HepG2 (cell line): ENCODE data around the gene NOPCHAP1. TPM values are rescaled to one million over a fixed set of nuclear protein-coding genes. Genes with fewer than 3 reads are reported as not detected.

Source experiments
- AHR ChIP-seq: IDR thresholded peaks from 2 replicates; pipeline ENCODE4 v1.6.1; 2018; ENCODE audit warnings: missing genetic modification reagents, missing compliant biosample characterization
- BHLHE40 ChIP-seq: IDR thresholded peaks from 2 replicates; pipeline ENCODE4 v1.6.1; 2011; ENCODE audit warnings: low read length, improper control_type of control experiment
- FOXP1 ChIP-seq, 2 experiments: fragments of 450-650 bp in 1 of 2; IDR thresholded peaks; 2 replicates each; pipeline ENCODE4 v1.6.1; 2017 to 2018; ENCODE audit warnings: antibody characterized with exemption in 1 of 2
- HDAC1 ChIP-seq: sonication (generic); formaldehyde crosslinking; IDR thresholded peaks from 2 replicates; pipeline ENCODE4 v1.5.1; 2020; ENCODE audit warnings: mild to moderate bottlenecking, missing genetic modification reagents
- HOXA3 ChIP-seq: sonication (generic); formaldehyde crosslinking; IDR thresholded peaks from 2 replicates; pipeline ENCODE4 v1.5.0; 2020; ENCODE audit warnings: missing genetic modification reagents
- HOXD1 ChIP-seq: sonication (generic); formaldehyde crosslinking; IDR thresholded peaks from 2 replicates; pipeline ENCODE4 v1.5.0; 2020; ENCODE audit warnings: missing genetic modification reagents
- MAFF ChIP-seq: IDR thresholded peaks from 2 replicates; pipeline ENCODE4 v1.6.1; 2011; ENCODE audit warnings: low read depth, low read length, improper control_type of control experiment
- MAFG ChIP-seq: sonication (generic); formaldehyde crosslinking; IDR thresholded peaks from 2 replicates; pipeline ENCODE4 v1.5.1; 2020; ENCODE audit warnings: mild to moderate bottlenecking, missing genetic modification reagents
- REXO4 ChIP-seq: sonication (generic); formaldehyde crosslinking; IDR thresholded peaks from 2 replicates; pipeline ENCODE4 v1.8.0; 2022; ENCODE audit warnings: missing genetic modification reagents, mild to moderate bottlenecking, borderline replicate concordance
- SAFB2 ChIP-seq: sonication (generic); formaldehyde crosslinking; IDR thresholded peaks from 2 replicates; pipeline ENCODE4 v1.5.1; 2020; ENCODE audit warnings: missing genetic modification reagents, low read depth, mild to moderate bottlenecking, borderline replicate concordance
- SALL2 ChIP-seq: sonication (generic); formaldehyde crosslinking; IDR thresholded peaks from 2 replicates; pipeline ENCODE4 v1.8.1; 2023; ENCODE audit warnings: mild to moderate bottlenecking, missing genetic modification reagents, inconsistent platforms
- ZNF605 ChIP-seq: sonication (generic); formaldehyde crosslinking; IDR thresholded peaks from 2 replicates; pipeline ENCODE4 v1.8.0; 2022; ENCODE audit warnings: mild to moderate bottlenecking, missing genetic modification reagents
- ZNF644 ChIP-seq: IDR thresholded peaks from 2 replicates; pipeline ENCODE4 v1.6.1; 2016; ENCODE audit warnings: low read depth
- ZNF782 ChIP-seq: sonication (generic); formaldehyde crosslinking; IDR thresholded peaks from 2 replicates; pipeline ENCODE4 v1.4.0; 2020; ENCODE audit warnings: missing genetic modification reagents, mild to moderate bottlenecking, borderline replicate concordance
- polyA plus RNA-seq, 8 experiments: library from polyadenylated mRNA; depleted of rRNA in 3 of 8; stranded (reverse) in 7 of 8; unstranded in 1 of 8; fragments of >200 nt; fragmentation: Illumina TruSeq in 4 of 8; extraction: Trizol in 4 of 8; gene quantifications; 2 replicates each; pipeline versions ENCODE4 v1.2.1 to v1.2.3, GENCODE V29; 2011 to 2016; ENCODE audit warnings: low read depth in 4 of 8, missing spikeins in 1 of 8, mixed read lengths in 1 of 8; ENCODE audit not compliant: insufficient read depth in 1 of 8
- total RNA-seq, 5 experiments: library from RNA; depleted of rRNA; stranded (reverse); fragments of >200 nt; fragmentation: Illumina TruSeq; extraction: Trizol; gene quantifications; 2 replicates each; pipeline ENCODE4 v1.2.3, GENCODE V29; 2016; ENCODE audit warnings: low read depth in 1 of 5
- TF ChIP-seq, protein P1 (sequence below): IDR thresholded peaks from 2 replicates; pipeline ENCODE4 v1.6.1; 2016; ENCODE audit warnings: mild to moderate bottlenecking
- TF ChIP-seq, protein P2 (sequence below): sonication (generic); formaldehyde crosslinking; IDR thresholded peaks from 2 replicates; pipeline ENCODE4 v1.5.0; 2020; ENCODE audit warnings: mild to moderate bottlenecking, missing genetic modification reagents
- TF ChIP-seq, protein P3 (sequence below): sonication (generic); formaldehyde crosslinking; IDR thresholded peaks from 2 replicates; pipeline ENCODE4 v1.5.0; 2020; ENCODE audit warnings: missing genetic modification reagents, mild to moderate bottlenecking, borderline replicate concordance
- TF ChIP-seq, protein P4 (sequence below): sonication (generic); formaldehyde crosslinking; IDR thresholded peaks from 2 replicates; pipeline ENCODE4 v1.8.1; 2023; ENCODE audit warnings: missing genetic modification reagents, inconsistent platforms, borderline replicate concordance
- TF ChIP-seq, protein P5 (sequence below): fragments of 450-650 bp; IDR thresholded peaks from 2 replicates; pipeline ENCODE4 v1.6.1; 2016
- TF ChIP-seq, protein P6 (sequence below): IDR thresholded peaks from 2 replicates; pipeline ENCODE4 v1.6.1; 2016; ENCODE audit warnings: low read depth, borderline replicate concordance

NOPCHAP1 gene
- total and polyA plus RNA-seq, 2 of the 13 experiments (the other 11 are each of a cell fraction or from before 2014, with no cell fraction given) = 5.7 to 38.1 TPM

DNA sequence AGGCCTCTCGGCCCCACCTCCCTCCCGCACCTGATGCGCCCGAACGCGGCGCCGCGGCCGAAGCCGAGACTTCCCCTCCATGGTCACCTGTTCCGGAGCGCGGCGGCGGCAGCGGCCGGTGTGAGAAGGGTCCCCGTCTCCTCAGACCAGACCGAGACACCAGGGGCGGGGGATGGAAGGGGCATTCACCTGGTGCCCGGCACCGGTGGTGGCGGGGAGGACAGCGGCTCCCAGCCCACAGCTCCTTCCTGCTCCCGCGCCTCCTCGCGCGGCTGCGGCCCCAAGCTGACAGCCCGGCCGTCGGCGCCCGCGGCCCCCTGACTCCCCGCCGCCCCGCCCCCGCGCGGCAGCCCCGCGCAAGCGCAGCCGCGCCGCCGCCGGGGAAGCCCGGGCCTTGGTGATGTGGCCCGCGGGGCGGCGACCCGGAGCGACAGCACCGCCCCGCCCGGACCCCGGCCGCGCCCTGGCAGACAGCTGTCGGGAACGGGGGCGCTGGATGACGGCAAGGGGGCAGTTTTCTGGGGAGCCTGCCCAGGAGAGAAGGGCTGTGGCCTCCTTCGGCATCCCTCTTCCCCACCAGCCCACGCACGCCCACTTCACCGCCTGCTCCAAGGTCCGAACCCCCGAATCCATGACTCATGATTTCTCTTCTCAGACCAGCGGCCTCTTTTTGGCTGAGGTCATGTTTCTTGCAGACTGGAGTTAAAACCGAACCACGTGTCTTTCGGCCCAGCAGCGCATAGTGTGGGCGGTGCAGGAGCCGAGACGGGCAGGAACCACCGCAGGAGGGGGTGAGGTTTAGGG lies 27.9 kb upstream of the NOPCHAP1 start, which contains the start of gene SLC41A2 (continued):
- TF ChIP-seq, protein P1, sequence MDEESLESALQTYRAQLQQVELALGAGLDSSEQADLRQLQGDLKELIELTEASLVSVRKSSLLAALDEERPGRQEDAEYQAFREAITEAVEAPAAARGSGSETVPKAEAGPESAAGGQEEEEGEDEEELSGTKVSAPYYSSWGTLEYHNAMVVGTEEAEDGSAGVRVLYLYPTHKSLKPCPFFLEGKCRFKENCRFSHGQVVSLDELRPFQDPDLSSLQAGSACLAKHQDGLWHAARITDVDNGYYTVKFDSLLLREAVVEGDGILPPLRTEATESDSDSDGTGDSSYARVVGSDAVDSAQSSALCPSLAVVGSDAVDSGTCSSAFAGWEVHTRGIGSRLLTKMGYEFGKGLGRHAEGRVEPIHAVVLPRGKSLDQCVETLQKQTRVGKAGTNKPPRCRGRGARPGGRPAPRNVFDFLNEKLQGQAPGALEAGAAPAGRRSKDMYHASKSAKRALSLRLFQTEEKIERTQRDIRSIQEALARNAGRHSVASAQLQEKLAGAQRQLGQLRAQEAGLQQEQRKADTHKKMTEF (CRISPR knock-in tag) = 0 out of 2 replicates have a peak, but pooled peaks have one; percentile 43
- TF ChIP-seq, protein P2, sequence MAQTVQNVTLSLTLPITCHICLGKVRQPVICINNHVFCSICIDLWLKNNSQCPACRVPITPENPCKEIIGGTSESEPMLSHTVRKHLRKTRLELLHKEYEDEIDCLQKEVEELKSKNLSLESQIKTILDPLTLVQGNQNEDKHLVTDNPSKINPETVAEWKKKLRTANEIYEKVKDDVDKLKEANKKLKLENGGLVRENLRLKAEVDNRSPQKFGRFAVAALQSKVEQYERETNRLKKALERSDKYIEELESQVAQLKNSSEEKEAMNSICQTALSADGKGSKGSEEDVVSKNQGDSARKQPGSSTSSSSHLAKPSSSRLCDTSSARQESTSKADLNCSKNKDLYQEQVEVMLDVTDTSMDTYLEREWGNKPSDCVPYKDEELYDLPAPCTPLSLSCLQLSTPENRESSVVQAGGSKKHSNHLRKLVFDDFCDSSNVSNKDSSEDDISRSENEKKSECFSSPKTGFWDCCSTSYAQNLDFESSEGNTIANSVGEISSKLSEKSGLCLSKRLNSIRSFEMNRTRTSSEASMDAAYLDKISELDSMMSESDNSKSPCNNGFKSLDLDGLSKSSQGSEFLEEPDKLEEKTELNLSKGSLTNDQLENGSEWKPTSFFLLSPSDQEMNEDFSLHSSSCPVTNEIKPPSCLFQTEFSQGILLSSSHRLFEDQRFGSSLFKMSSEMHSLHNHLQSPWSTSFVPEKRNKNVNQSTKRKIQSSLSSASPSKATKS = no peak
- TF ChIP-seq REXO4 (CRISPR knock-in tag) (no peak), BHLHE40 (no peak), SALL2 (CRISPR knock-in tag) (peak; percentile 40; the same call in 1 of the 2 replicates), AHR (CRISPR knock-in tag) (no peak), ZNF644 (CRISPR knock-in tag) (0 out of 2 replicates have a peak, but pooled peaks have one; percentile 37), MAFF (peak; percentile 81), ZNF605 (CRISPR knock-in tag) (no peak), SAFB2 (CRISPR knock-in tag) (no peak), MAFG (CRISPR knock-in tag) (peak; percentile 88), ZNF782 (CRISPR knock-in tag) (0 out of 2 replicates have a peak, but pooled peaks have one; percentile 37), FOXP1 (IDR thresholded peaks at IDR 0.05) (no peak), FOXP1 (CRISPR knock-in tag; IDR thresholded peaks at IDR 0.05) (no peak), HDAC1 (peak; percentile 42; the same call in 1 of the 2 replicates), HOXD1 (CRISPR knock-in tag) (no peak), HOXA3 (CRISPR knock-in tag) (peak; percentile 13; the same call in 1 of the 2 replicates)
- TF ChIP-seq, protein P3, sequence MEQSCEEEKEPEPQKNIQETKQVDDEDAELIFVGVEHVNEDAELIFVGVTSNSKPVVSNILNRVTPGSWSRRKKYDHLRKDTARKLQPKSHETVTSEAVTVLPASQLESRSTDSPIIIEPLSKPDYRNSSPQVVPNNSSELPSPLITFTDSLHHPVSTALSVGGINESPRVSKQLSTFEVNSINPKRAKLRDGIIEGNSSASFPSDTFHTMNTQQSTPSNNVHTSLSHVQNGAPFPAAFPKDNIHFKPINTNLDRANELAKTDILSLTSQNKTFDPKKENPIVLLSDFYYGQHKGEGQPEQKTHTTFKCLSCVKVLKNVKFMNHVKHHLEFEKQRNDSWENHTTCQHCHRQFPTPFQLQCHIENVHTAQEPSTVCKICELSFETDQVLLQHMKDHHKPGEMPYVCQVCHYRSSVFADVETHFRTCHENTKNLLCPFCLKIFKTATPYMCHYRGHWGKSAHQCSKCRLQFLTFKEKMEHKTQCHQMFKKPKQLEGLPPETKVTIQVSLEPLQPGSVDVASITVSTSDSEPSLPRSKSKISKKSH (CRISPR knock-in tag) = peak; percentile 21
- TF ChIP-seq, protein P4, sequence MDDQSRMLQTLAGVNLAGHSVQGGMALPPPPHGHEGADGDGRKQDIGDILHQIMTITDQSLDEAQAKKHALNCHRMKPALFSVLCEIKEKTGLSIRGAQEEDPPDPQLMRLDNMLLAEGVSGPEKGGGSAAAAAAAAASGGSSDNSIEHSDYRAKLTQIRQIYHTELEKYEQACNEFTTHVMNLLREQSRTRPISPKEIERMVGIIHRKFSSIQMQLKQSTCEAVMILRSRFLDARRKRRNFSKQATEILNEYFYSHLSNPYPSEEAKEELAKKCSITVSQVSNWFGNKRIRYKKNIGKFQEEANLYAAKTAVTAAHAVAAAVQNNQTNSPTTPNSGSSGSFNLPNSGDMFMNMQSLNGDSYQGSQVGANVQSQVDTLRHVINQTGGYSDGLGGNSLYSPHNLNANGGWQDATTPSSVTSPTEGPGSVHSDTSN (CRISPR knock-in tag) = no peak
- TF ChIP-seq, protein P5, sequence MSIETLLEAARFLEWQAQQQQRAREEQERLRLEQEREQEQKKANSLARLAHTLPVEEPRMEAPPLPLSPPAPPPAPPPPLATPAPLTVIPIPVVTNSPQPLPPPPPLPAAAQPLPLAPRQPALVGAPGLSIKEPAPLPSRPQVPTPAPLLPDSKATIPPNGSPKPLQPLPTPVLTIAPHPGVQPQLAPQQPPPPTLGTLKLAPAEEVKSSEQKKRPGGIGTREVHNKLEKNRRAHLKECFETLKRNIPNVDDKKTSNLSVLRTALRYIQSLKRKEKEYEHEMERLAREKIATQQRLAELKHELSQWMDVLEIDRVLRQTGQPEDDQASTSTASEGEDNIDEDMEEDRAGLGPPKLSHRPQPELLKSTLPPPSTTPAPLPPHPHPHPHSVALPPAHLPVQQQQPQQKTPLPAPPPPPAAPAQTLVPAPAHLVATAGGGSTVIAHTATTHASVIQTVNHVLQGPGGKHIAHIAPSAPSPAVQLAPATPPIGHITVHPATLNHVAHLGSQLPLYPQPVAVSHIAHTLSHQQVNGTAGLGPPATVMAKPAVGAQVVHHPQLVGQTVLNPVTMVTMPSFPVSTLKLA = peak; percentile 30; the same call in 1 of the 2 replicates
- TF ChIP-seq, protein P6, sequence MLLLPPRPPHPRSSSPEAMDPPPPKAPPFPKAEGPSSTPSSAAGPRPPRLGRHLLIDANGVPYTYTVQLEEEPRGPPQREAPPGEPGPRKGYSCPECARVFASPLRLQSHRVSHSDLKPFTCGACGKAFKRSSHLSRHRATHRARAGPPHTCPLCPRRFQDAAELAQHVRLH = peak; percentile 42; the same call in 1 of the 2 replicates
